HepG2 (cell line): ENCODE data around the gene CNIH3. TPM values are rescaled to one million over a fixed set of nuclear protein-coding genes. Genes with fewer than 3 reads are reported as not detected.
"Not testable (repeated sequence)": the region's sequence is repeated elsewhere in the genome, so short reads cannot be mapped to it uniquely, and the experiment has no call there.

ENCODE experiments used
- ATAC-seq: fragments of 200-7000 bp; cut with Tn5 transposase; 3 replicates; pipeline ENCODE4 v1.9.1; 2020; ENCODE audit warnings: mild to moderate bottlenecking, moderate library complexity
- BruUV-seq: library from RNA; stranded (reverse); fragments of 400-500 nt; replicated peaks from 2 replicates; lab custom pipeline; 2021; lab: Mats Ljungman, UMichigan
- CTCF ChIA-PET: fragments of 300-600 bp; formaldehyde crosslinking; extraction: SDS; loops from one replicate; lab custom pipeline; 2021; ENCODE audit warnings: low total read pairs, inconsistent platforms, low intra/inter-chr PET ratio; lab: Yijun Ruan, JAX
- POLR2A ChIA-PET: fragments of 350-600 bp; sonication (Branson Sonifier 250); formaldehyde crosslinking; loops from one replicate; lab custom pipeline; 2020; ENCODE audit warnings: antibody characterized with exemption, inconsistent platforms; lab: Yijun Ruan, JAX
- DNase-seq: peaks from one replicate; pipeline ENCODE4 v3.0.0-alpha.2; 2015; ENCODE audit warnings: low spot score
- FAIRE-seq: peaks from 3 replicates; lab custom pipeline; 2011; peaks lifted over from hg19 to GRCh38; lab: Jason Lieb, UNC
- H2AFZ ChIP-seq: one replicate; pipeline ENCODE4 v1.6.1; 2011; ENCODE audit warnings: low read length, inconsistent platforms
- H3K27ac ChIP-seq: fragments of 300-600 bp; 3 replicates; pipeline ENCODE4 v1.8.0; 2011; ENCODE audit warnings: mixed run types, mild to moderate bottlenecking, mixed read lengths, low read length, inconsistent platforms; ENCODE audit not compliant: insufficient read depth; ENCODE audit errors: extremely low read length
- H3K27me3 ChIP-seq, 2 experiments: fragments of 200-600 bp in 1 of 2; 2 replicates in 1 of 2; 3 replicates in 1 of 2; pipeline versions ENCODE4 v1.6.0 to v1.8.0; 2011; ENCODE audit warnings: low read length in 2 of 2, mild to moderate bottlenecking in 2 of 2, moderate library complexity in 2 of 2, inconsistent platforms in 1 of 2; ENCODE audit not compliant: insufficient read depth in 2 of 2, control insufficient read depth in 1 of 2
- H3K36me3 ChIP-seq, 2 experiments: fragments of 200-600 bp in 1 of 2; replicated peaks in 1 of 2; 2 replicates in 1 of 2; 3 replicates in 1 of 2; pipeline versions ENCODE4 v1.5.1 to v1.8.0; 2011; ENCODE audit warnings: low read length in 2 of 2, inconsistent platforms in 1 of 2; ENCODE audit not compliant: insufficient read depth in 2 of 2, control insufficient read depth in 1 of 2
- H3K4me1 ChIP-seq: 2 replicates; pipeline ENCODE4 v1.5.1; 2012; ENCODE audit warnings: low read length, inconsistent platforms; ENCODE audit not compliant: insufficient read depth
- H3K4me2 ChIP-seq: 2 replicates; pipeline ENCODE4 v1.6.0; 2011; ENCODE audit warnings: low read depth, low read length, inconsistent platforms
- H3K4me3 ChIP-seq, 3 experiments: fragments of 200-600 bp in 1 of 3; sonication (generic), shearing (Covaris generic) in 1 of 3; replicated peaks in 1 of 3; 2 replicates each; pipeline ENCODE4 v1.5.1; 2011 to 2016; ENCODE audit warnings: low read length in 3 of 3, inconsistent platforms in 2 of 3, low read depth in 2 of 3, mild to moderate bottlenecking in 2 of 3, control low read depth in 1 of 3, mixed read lengths in 1 of 3; ENCODE audit not compliant: insufficient read depth in 1 of 3
- H3K79me2 ChIP-seq: one replicate; pipeline ENCODE4 v1.6.1; 2011; ENCODE audit warnings: low read length, inconsistent platforms; ENCODE audit not compliant: insufficient read depth
- H3K9ac ChIP-seq: 2 replicates; pipeline ENCODE4 v1.6.0; 2011; ENCODE audit warnings: mild to moderate bottlenecking, low read depth, low read length, inconsistent platforms; ENCODE audit not compliant: insufficient read depth
- H3K9me3 ChIP-seq: 2 replicates; pipeline ENCODE4 v1.5.1; 2012; ENCODE audit warnings: mild to moderate bottlenecking, low read length
- H4K20me1 ChIP-seq: 2 replicates; pipeline ENCODE4 v1.6.0; 2011; ENCODE audit warnings: inconsistent platforms, mild to moderate bottlenecking, low read length, moderate library complexity; ENCODE audit not compliant: insufficient read depth
- GATA4 ChIP-seq: sonication (generic); IDR thresholded peaks from 2 replicates; pipeline ENCODE4 v1.6.1; 2016; ENCODE audit warnings: antibody characterized with exemption, low read depth, borderline replicate concordance
- ZNF343 ChIP-seq: sonication (generic); formaldehyde crosslinking; IDR thresholded peaks from 2 replicates; pipeline ENCODE4 v1.4.0; 2020; ENCODE audit warnings: mild to moderate bottlenecking, missing genetic modification reagents
- ZSCAN31 ChIP-seq: sonication (generic); formaldehyde crosslinking; IDR thresholded peaks from 2 replicates; pipeline ENCODE4 v1.5.0; 2020; ENCODE audit warnings: low read depth, mild to moderate bottlenecking, missing genetic modification reagents
- WGBS: methylation state at CpG from one replicate; pipeline ENCODE4 v1.1.6; 2017; ENCODE audit warnings: low lambda C conversion rate; 5-methylcytosine and 5-hydroxymethylcytosine counted together
- in situ Hi-C: cut with HindIII; loops from 2 replicates; pipeline ENCODE4 v1.10.0; 2017; ENCODE audit warnings: low pct_unique_long_range_greater_than_20kb; ENCODE audit not compliant: extremely low pct_ligation_motif_present
- intact Hi-C: fragments of 100-400 bp; cut with micrococcal nuclease; formaldehyde crosslinking; loops from one replicate; pipeline ENCODE4 v1.10.0; 2022; ENCODE audit not compliant: unreplicated experiment
- polyA plus RNA-seq, 8 experiments: library from polyadenylated mRNA; depleted of rRNA in 3 of 8; stranded (reverse) in 7 of 8; unstranded in 1 of 8; fragments of >200 nt; fragmentation: Illumina TruSeq in 4 of 8; extraction: Trizol in 4 of 8; gene quantifications; 2 replicates each; pipeline versions ENCODE4 v1.2.1 to v1.2.3, GENCODE V29; 2011 to 2016; ENCODE audit warnings: low read depth in 4 of 8, missing spikeins in 1 of 8, mixed read lengths in 1 of 8; ENCODE audit not compliant: insufficient read depth in 1 of 8
- total RNA-seq, 5 experiments: library from RNA; depleted of rRNA; stranded (reverse); fragments of >200 nt; fragmentation: Illumina TruSeq; extraction: Trizol; gene quantifications; 2 replicates each; pipeline ENCODE4 v1.2.3, GENCODE V29; 2016; ENCODE audit warnings: low read depth in 1 of 5
- TF ChIP-seq, protein P1 (sequence below): sonication (generic); formaldehyde crosslinking; IDR thresholded peaks from 2 replicates; pipeline ENCODE4; 2020; ENCODE audit warnings: missing genetic modification reagents, mild to moderate bottlenecking, borderline replicate concordance
- TF ChIP-seq, protein P2 (sequence below): sonication (generic); formaldehyde crosslinking; IDR thresholded peaks from 2 replicates; pipeline ENCODE4 v1.5.1; 2020; ENCODE audit warnings: missing genetic modification reagents, mild to moderate bottlenecking, borderline replicate concordance

The CNIH3 gene
- total and polyA plus RNA-seq, 2 of the 13 experiments (the other 11 are each of a cell fraction or from before 2014, with no cell fraction given), result 0.36 to 1.1 TPM

DNA sequence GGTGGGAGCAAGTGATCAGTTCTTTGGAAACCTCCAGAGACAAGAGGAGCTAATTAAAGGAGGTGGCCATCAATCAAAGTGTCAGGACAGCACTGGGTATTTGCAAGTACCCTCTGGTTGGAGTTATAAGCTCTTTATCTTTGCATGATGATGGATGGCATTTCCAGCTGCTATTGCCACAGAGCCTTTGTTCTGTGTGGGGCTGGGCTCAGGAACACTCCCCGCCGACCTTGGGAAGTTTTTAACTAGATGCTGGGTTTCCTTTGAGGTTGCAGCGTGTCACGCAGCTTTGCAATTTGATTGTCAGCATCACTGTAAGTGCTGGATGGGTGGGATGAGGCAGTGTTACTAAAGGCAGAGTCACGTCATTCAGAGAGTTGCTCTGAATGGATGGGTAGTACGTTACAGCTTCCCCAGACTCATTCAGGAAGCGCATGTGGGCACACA is 68.9 kb downstream of the CNIH3 start:
- WGBS, result 35% methylated on average over 5 of the region's 7 CpGs

DNA sequence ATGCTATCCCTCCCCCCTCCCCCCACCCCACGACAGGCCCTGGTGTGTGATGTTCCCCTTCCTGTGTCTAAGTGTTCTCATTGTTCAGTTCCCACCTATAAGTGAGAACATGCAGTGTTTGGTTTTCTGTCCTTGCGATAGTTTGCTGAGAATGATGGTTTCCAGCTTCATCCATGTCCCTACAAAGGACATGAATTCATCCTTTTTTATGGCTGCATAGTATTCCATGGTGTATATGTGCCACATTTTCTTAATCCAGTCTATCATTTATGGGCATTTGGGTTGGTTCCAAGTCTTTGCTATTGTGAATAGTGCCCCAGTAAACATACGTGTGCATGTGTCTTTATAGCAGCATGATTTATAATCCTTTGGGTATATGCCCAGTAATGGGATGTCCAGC is 70.0 kb downstream of the CNIH3 start:
- H3K79me2 ChIP-seq, H3K4me3 ChIP-seq, POLR2A ChIA-PET, H3K36me3 ChIP-seq, BruUV-seq, FAIRE-seq, H3K27ac ChIP-seq, DNase-seq, H4K20me1 ChIP-seq, in situ Hi-C loops, H3K9ac ChIP-seq, H3K9me3 ChIP-seq, ATAC-seq, CTCF ChIA-PET, H2AFZ ChIP-seq, intact Hi-C loops, H3K4me2 ChIP-seq, H3K4me1 ChIP-seq: not testable (repeated sequence)
- H3K27me3 ChIP-seq, result peaks cover 0 to 12% of the 10 kb centered on the region in 2 experiments; a peak in 2 of 5 replicates
- WGBS, result 31% methylated on average over 3 of the region's 3 CpGs

More for the DNA sequence above, 68.9 kb downstream of the CNIH3 start:
- ATAC-seq, result no peak
- intact Hi-C loops (no loop called here), in situ Hi-C loops (no loop called here)
- Histone ChIP-seq H3K36me3 (no peaks in the 10 kb centered on the region), H3K9ac (no peak overlapping the region), H3K27ac (no peak overlapping the region), H2AFZ (no peak overlapping the region), H3K9me3 (no peaks in the 10 kb centered on the region), H4K20me1 (no peaks in the 10 kb centered on the region), H3K27me3 (peaks cover 0 to 15% of the 10 kb centered on the region in 2 experiments; a peak in 2 of 5 replicates), H3K4me2 (no peak overlapping the region), H3K79me2 (no peaks in the 10 kb centered on the region), H3K4me3 (no peak overlapping the region), H3K4me1 (no peaks in the 10 kb centered on the region)
- FAIRE-seq, result no peak
- ChIA-PET POLR2A (no interaction called here), CTCF (no interaction called here)
- BruUV-seq, result no TSS peak
- no peak for DNase-seq
- TF ChIP-seq, protein P1, sequence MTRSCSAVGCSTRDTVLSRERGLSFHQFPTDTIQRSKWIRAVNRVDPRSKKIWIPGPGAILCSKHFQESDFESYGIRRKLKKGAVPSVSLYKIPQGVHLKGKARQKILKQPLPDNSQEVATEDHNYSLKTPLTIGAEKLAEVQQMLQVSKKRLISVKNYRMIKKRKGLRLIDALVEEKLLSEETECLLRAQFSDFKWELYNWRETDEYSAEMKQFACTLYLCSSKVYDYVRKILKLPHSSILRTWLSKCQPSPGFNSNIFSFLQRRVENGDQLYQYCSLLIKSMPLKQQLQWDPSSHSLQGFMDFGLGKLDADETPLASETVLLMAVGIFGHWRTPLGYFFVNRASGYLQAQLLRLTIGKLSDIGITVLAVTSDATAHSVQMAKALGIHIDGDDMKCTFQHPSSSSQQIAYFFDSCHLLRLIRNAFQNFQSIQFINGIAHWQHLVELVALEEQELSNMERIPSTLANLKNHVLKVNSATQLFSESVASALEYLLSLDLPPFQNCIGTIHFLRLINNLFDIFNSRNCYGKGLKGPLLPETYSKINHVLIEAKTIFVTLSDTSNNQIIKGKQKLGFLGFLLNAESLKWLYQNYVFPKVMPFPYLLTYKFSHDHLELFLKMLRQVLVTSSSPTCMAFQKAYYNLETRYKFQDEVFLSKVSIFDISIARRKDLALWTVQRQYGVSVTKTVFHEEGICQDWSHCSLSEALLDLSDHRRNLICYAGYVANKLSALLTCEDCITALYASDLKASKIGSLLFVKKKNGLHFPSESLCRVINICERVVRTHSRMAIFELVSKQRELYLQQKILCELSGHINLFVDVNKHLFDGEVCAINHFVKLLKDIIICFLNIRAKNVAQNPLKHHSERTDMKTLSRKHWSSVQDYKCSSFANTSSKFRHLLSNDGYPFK (CRISPR knock-in tag), result no peak
- no peak for TF ChIP-seq ZSCAN31 (CRISPR knock-in tag)
- TF ChIP-seq, protein P2, sequence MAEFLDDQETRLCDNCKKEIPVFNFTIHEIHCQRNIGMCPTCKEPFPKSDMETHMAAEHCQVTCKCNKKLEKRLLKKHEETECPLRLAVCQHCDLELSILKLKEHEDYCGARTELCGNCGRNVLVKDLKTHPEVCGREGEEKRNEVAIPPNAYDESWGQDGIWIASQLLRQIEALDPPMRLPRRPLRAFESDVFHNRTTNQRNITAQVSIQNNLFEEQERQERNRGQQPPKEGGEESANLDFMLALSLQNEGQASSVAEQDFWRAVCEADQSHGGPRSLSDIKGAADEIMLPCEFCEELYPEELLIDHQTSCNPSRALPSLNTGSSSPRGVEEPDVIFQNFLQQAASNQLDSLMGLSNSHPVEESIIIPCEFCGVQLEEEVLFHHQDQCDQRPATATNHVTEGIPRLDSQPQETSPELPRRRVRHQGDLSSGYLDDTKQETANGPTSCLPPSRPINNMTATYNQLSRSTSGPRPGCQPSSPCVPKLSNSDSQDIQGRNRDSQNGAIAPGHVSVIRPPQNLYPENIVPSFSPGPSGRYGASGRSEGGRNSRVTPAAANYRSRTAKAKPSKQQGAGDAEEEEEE (CRISPR knock-in tag), result no peak
- no peak for TF ChIP-seq ZNF343 (CRISPR knock-in tag)
- no peak for TF ChIP-seq GATA4
